GM19099 (cell line): Measurements from ENCODE around the gene NANOS3.

Experiments used
- POLR2A ChIP-seq: IDR thresholded peaks from 3 replicates; pipeline ENCODE4 v1.6.1; 2011; ENCODE audit warnings: low read depth; ENCODE audit not compliant: insufficient read length; ENCODE audit errors: extremely low read depth

Gene NANOS3

GRCh38 chr19:13876834-13877233 is at the start of gene NANOS3:
NANOS3 (plus strand) TSS chr19:13877134; CDS start chr19:13877249, 115 bp downstream.
- TF ChIP-seq POLR2A = no peak

GRCh38 chr19:13827656-13828055 is 49.3 kb upstream of the NANOS3 start:
- TF ChIP-seq POLR2A = no peak

- TF ChIP-seq POLR2A = no peak
Measured at GRCh38 chr19:13830114-13830740, 46.7 kb upstream of the NANOS3 start.

- TF ChIP-seq POLR2A = no peak
Measured at GRCh38 chr19:13830741-13831536, 46.0 kb upstream of the NANOS3 start.

- TF ChIP-seq POLR2A = no peak
Measured at GRCh38 chr19:13831537-13832467, 45.1 kb upstream of the NANOS3 start.

GRCh38 chr19:13833330-13834243 is 43.3 kb upstream of the NANOS3 start:
- peak; percentile 47 for TF ChIP-seq POLR2A

GRCh38 chr19:13834244-13835069 is 42.5 kb upstream of the NANOS3 start:
- no peak for TF ChIP-seq POLR2A

GRCh38 chr19:13835791-13836723 is 40.9 kb upstream of the NANOS3 start:
- peak; percentile 8 for TF ChIP-seq POLR2A

GRCh38 chr19:13838435-13839129 is 38.4 kb upstream of the NANOS3 start:
- no peak for TF ChIP-seq POLR2A

- peak; percentile 80 for TF ChIP-seq POLR2A
Measured at GRCh38 chr19:13839130-13839937, 37.6 kb upstream of the NANOS3 start.

- TF ChIP-seq POLR2A = no peak
Measured at GRCh38 chr19:13839938-13840304, 37.0 kb upstream of the NANOS3 start.
